ENCODE results near the gene RMND5B. TPM values are rescaled to one million over a fixed set of nuclear protein-coding genes. Genes with fewer than 3 reads are reported as not detected.
"Not testable (repeated sequence)": the region's sequence is repeated elsewhere in the genome, so short reads cannot be mapped to it uniquely, and the experiment has no call there.

Gene RMND5B, protein sequence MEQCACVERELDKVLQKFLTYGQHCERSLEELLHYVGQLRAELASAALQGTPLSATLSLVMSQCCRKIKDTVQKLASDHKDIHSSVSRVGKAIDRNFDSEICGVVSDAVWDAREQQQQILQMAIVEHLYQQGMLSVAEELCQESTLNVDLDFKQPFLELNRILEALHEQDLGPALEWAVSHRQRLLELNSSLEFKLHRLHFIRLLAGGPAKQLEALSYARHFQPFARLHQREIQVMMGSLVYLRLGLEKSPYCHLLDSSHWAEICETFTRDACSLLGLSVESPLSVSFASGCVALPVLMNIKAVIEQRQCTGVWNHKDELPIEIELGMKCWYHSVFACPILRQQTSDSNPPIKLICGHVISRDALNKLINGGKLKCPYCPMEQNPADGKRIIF
- 81.6 TPM for total RNA-seq

GRCh38 chr5:178130576-178131445 is at the start of gene RMND5B:
TSS of gene RMND5B (plus strand) at chr5:178131014. CDS start at chr5:178138120, 7,106 bp downstream.
- DNase-seq (ENCODE audit: low spot score in 2 of 2), result peak in 1 of 2 donors; percentile 89

GRCh38 chr5:178081571-178082243 is 49.1 kb upstream of the RMND5B start:
- Histone ChIP-seq H3K4me3 (no peak overlapping the region), H3K27me3 (no peaks in the 10 kb centered on the region), H3K36me3 (no peaks in the 10 kb centered on the region), H3K27ac (no peak overlapping the region), H3K4me1 (no peaks in the 10 kb centered on the region), H3K9me3 (no peaks in the 10 kb centered on the region)
- TF ChIP-seq, protein P1, sequence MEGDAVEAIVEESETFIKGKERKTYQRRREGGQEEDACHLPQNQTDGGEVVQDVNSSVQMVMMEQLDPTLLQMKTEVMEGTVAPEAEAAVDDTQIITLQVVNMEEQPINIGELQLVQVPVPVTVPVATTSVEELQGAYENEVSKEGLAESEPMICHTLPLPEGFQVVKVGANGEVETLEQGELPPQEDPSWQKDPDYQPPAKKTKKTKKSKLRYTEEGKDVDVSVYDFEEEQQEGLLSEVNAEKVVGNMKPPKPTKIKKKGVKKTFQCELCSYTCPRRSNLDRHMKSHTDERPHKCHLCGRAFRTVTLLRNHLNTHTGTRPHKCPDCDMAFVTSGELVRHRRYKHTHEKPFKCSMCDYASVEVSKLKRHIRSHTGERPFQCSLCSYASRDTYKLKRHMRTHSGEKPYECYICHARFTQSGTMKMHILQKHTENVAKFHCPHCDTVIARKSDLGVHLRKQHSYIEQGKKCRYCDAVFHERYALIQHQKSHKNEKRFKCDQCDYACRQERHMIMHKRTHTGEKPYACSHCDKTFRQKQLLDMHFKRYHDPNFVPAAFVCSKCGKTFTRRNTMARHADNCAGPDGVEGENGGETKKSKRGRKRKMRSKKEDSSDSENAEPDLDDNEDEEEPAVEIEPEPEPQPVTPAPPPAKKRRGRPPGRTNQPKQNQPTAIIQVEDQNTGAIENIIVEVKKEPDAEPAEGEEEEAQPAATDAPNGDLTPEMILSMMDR (IDR thresholded peaks at IDR 0.05), result no peak
- no peak for DNase-seq (ENCODE audit: low spot score in 2 of 2)
- intact Hi-C loops (cut with DNase I), result no loop called here

More at GRCh38 chr5:178130576-178131445, at the start of gene RMND5B:
- Histone ChIP-seq H3K27ac (peak within 1 kb of the TSS; percentile 93 to 95), H3K27me3 (no peaks in the 10 kb centered on the region), H3K9me3 (no peaks in the 10 kb centered on the region), H3K4me3 (peak within 1 kb of the TSS; percentile 78 to 80), H3K4me1 (peaks cover 0 to 12% of the 10 kb centered on the region in 2 donors), H3K36me3 (peaks cover 9 to 11% of the 10 kb centered on the region in 2 donors)
- intact Hi-C loops (cut with DNase I), result loop anchor here (1.0 kb wide), 2 partner anchors 23 to 73 kb away; partner anchors contain the start of gene HNRNPAB
- TF ChIP-seq, protein P1 (IDR thresholded peaks at IDR 0.05), result no peak

DNA sequence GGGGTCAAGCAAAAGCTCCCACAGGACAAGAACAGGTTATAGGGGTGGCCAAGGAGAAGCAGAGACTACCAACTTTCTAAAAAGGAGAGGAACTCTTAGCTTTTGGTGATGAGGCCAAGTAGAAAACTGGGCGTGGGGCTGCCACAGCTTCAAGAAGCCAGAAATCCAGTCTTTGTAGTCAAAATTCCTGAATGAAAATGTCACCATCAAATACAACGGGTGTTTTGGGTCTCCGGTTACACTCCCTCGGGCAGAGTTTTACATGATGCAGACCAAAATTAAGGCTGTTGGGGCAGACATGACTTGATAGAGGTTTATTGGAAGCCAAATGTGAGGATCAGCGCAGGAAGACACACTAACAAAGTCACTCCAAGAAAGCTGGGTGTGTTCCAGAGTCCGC is 46.9 kb upstream of the RMND5B start:
- Histone ChIP-seq H3K27ac (no peak overlapping the region), H3K36me3 (no peaks in the 10 kb centered on the region), H3K4me1 (no peaks in the 10 kb centered on the region), H3K4me3 (no peak overlapping the region), H3K27me3 (no peaks in the 10 kb centered on the region), H3K9me3 (no peaks in the 10 kb centered on the region)
- intact Hi-C loops (cut with DNase I), result no loop called here
- DNase-seq (ENCODE audit: low spot score in 2 of 2), result no peak
- TF ChIP-seq, protein P1 (IDR thresholded peaks at IDR 0.05), result no peak

GRCh38 chr5:178085316-178085715 is 45.5 kb upstream of the RMND5B start:
- TF ChIP-seq, protein P1 (IDR thresholded peaks at IDR 0.05), result no peak
- intact Hi-C loops (cut with DNase I), result no loop called here
- H3K9me3 ChIP-seq, result no peaks in the 10 kb centered on the region
- no peak for DNase-seq (ENCODE audit: low spot score in 2 of 2)
- H3K4me1 ChIP-seq, result no peaks in the 10 kb centered on the region
- H3K27ac ChIP-seq, result no peak overlapping the region
- H3K27me3 ChIP-seq, result no peaks in the 10 kb centered on the region
- no peaks in the 10 kb centered on the region for H3K36me3 ChIP-seq
- H3K4me3 ChIP-seq, result no peak overlapping the region

DNA sequence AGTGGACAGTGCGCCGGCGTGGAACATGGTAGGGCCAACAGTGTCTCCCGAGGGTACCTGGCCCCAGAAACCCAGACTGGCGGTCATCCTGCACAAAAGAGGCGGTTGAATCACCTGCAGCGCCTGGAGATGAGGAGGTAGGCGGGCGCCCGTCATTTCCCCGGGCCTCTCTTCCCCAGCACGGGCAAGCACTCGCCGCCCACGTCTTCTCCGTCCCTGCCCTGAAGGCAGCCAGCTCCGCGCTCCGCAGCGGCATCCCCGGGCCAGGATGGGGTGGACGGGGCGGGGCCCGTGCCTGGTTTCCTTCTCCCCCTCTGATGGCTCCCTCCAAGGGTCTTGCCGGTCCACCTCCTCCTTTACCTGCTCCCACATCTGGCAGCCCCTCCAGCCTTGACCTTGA is 44.5 kb upstream of the RMND5B start:
- H3K4me3 ChIP-seq, result no peak overlapping the region
- no peaks in the 10 kb centered on the region for H3K27me3 ChIP-seq
- intact Hi-C loops (cut with DNase I), result no loop called here

DNA sequence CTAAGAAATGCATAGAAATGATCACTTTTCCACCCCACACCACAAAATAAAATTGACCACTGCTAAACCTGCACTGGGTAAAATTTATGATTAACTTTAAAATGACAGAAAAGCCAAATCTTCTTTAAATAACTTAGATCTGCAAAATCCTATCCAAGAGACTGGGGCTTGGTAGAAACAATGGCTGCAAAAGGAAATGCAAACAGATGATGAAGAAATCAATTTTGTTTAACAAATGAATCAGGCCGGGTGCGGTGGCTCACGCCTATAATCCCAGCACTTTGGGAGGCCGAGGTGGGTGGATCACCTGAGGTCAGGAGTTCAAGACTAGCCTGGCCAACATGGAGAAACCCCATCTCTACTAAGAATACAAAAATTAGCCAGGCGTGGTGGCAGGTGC is 43.6 kb upstream of the RMND5B start:
- not testable (repeated sequence) for H3K27me3 ChIP-seq, H3K27ac ChIP-seq

More for the DNA sequence above, 44.5 kb upstream of the RMND5B start:
- Histone ChIP-seq H3K9me3 (no peaks in the 10 kb centered on the region), H3K4me1 (no peaks in the 10 kb centered on the region), H3K36me3 (no peaks in the 10 kb centered on the region), H3K27ac (no peak overlapping the region)
- DNase-seq (ENCODE audit: low spot score in 2 of 2), result no peak
- TF ChIP-seq, protein P1 (IDR thresholded peaks at IDR 0.05), result no peak

More for the DNA sequence above, 43.6 kb upstream of the RMND5B start:
- intact Hi-C loops (cut with DNase I); DNase-seq (ENCODE audit: low spot score in 2 of 2); H3K9me3 ChIP-seq; H3K4me1 ChIP-seq; H3K4me3 ChIP-seq; H3K36me3 ChIP-seq: not testable (repeated sequence)

All from ascending aorta (tissue), 2 donors.